Stimulated activated naive B cell treated with anti-CD40 and anti-IgM and Interleukin-4, amounts not matched to agents 10 μg/mL and 1 μg/mL and 100 μg/mL, for 72 hours (primary cell): Measurements from ENCODE around the gene NCK1.
"Not testable (repeated sequence)": the region's sequence is repeated elsewhere in the genome, so short reads cannot be mapped to it uniquely, and the experiment has no call there.

Source experiments
- ATAC-seq, 2 donors: fragments of 150-1000 bp; cut with Tn5 transposase; replicated peaks; 2 replicates each; pipeline ENCODE4 v1.10.0; 2021; ENCODE audit warnings: moderate library complexity in 1 of 2
- DNase-seq: peaks from one replicate; pipeline ENCODE4 v3.0.0; 2021
- H3K27ac Mint-ChIP-seq: one replicate; pipeline ENCODE4 v1.8.0; 2022; ENCODE audit warnings: mild to moderate bottlenecking, mixed read lengths
- H3K27me3 Mint-ChIP-seq, 2 donors: one replicate each; pipeline ENCODE4 v1.8.0; 2022; ENCODE audit warnings: mixed read lengths in 2 of 2
- H3K36me3 Mint-ChIP-seq, 2 donors: one replicate each; pipeline ENCODE4 v1.8.0; 2022; ENCODE audit warnings: mixed read lengths in 2 of 2, mild to moderate bottlenecking in 1 of 2
- H3K4me1 Mint-ChIP-seq, 2 donors: one replicate each; pipeline ENCODE4 v1.8.0; 2022; ENCODE audit warnings: mixed read lengths in 2 of 2, mild to moderate bottlenecking in 1 of 2
- H3K4me3 Mint-ChIP-seq, 2 donors: one replicate each; pipeline ENCODE4 v1.8.0; 2022; ENCODE audit warnings: mild to moderate bottlenecking in 2 of 2, mixed read lengths in 2 of 2, moderate library complexity in 1 of 2
- H3K9me3 Mint-ChIP-seq, 2 donors: one replicate each; pipeline ENCODE4 v1.8.0; 2022; ENCODE audit warnings: mixed read lengths in 2 of 2, mild to moderate bottlenecking in 1 of 2

The NCK1 gene

GRCh38 chr3:136839556-136839931 is 22.5 kb upstream of the NCK1 start:
- Mint-ChIP-seq H3K27me3 (no peaks in the 10 kb centered on the region), H3K9me3 (no peaks in the 10 kb centered on the region), H3K4me1 (peaks cover 2 to 7% of the 10 kb centered on the region in 2 donors), H3K27ac (no peak overlapping the region), H3K36me3 (peaks cover 20 to 31% of the 10 kb centered on the region in 2 donors), H3K4me3 (no peak overlapping the region)
- no peak for DNase-seq
- no peak for ATAC-seq

- no peak overlapping the region for H3K4me3 Mint-ChIP-seq
- no peaks in the 10 kb centered on the region for H3K9me3 Mint-ChIP-seq
- peaks cover 22 to 34% of the 10 kb centered on the region in 2 donors for H3K36me3 Mint-ChIP-seq
- H3K27ac Mint-ChIP-seq = no peak overlapping the region
- H3K27me3 Mint-ChIP-seq = no peaks in the 10 kb centered on the region
- no peak for DNase-seq
- no peak for ATAC-seq
- H3K4me1 Mint-ChIP-seq = peaks cover 2% of the 10 kb centered on the region in 2 donors
Measured at GRCh38 chr3:136840252-136840651, 21.8 kb upstream of the NCK1 start.

GRCh38 chr3:136842294-136842693 is 19.7 kb upstream of the NCK1 start:
- no peak for DNase-seq
- no peaks in the 10 kb centered on the region for H3K27me3 Mint-ChIP-seq
- no peaks in the 10 kb centered on the region for H3K9me3 Mint-ChIP-seq
- peaks cover 0 to 2% of the 10 kb centered on the region in 2 donors for H3K4me1 Mint-ChIP-seq
- no peak for ATAC-seq
- no peak overlapping the region for H3K27ac Mint-ChIP-seq
- no peak overlapping the region for H3K4me3 Mint-ChIP-seq
- peaks cover 30 to 47% of the 10 kb centered on the region in 2 donors for H3K36me3 Mint-ChIP-seq

GRCh38 chr3:136844724-136845123 is 17.3 kb upstream of the NCK1 start:
- peaks cover 0 to 2% of the 10 kb centered on the region in 2 donors for H3K4me1 Mint-ChIP-seq
- no peaks in the 10 kb centered on the region for H3K9me3 Mint-ChIP-seq
- peaks cover 30 to 41% of the 10 kb centered on the region in 2 donors for H3K36me3 Mint-ChIP-seq
- H3K27me3 Mint-ChIP-seq = no peaks in the 10 kb centered on the region
- no peak overlapping the region for H3K4me3 Mint-ChIP-seq
- no peak for ATAC-seq
- no peak overlapping the region for H3K27ac Mint-ChIP-seq
- DNase-seq = no peak

- Mint-ChIP-seq H3K36me3 (peaks cover 30 to 35% of the 10 kb centered on the region in 2 donors), H3K9me3 (peaks cover 2 to 3% of the 10 kb centered on the region in 2 donors), H3K4me3 (no peak overlapping the region), H3K27me3 (no peaks in the 10 kb centered on the region), H3K27ac (no peak overlapping the region), H3K4me1 (peaks cover 0 to 7% of the 10 kb centered on the region in 2 donors)
- DNase-seq (no peak), ATAC-seq (no peak)
Measured at GRCh38 chr3:136852180-136852579, 9.8 kb upstream of the NCK1 start.

GRCh38 chr3:136856665-136857064 is 5.3 kb upstream of the NCK1 start:
- no peak overlapping the region for H3K27ac Mint-ChIP-seq
- peaks cover 32 to 34% of the 10 kb centered on the region in 2 donors for H3K36me3 Mint-ChIP-seq
- ATAC-seq = no peak
- H3K4me1 Mint-ChIP-seq = peaks cover 8 to 21% of the 10 kb centered on the region in 2 donors
- no peak for DNase-seq
- H3K27me3 Mint-ChIP-seq = no peaks in the 10 kb centered on the region
- H3K9me3 Mint-ChIP-seq = peaks cover 3 to 5% of the 10 kb centered on the region in 2 donors
- no peak overlapping the region for H3K4me3 Mint-ChIP-seq

GRCh38 chr3:136858381-136858780 is 3.6 kb upstream of the NCK1 start:
- Mint-ChIP-seq H3K4me3 (no peak overlapping the region), H3K36me3 (peaks cover 28% of the 10 kb centered on the region in 2 donors), H3K27ac (no peak overlapping the region), H3K9me3 (peaks cover 3 to 5% of the 10 kb centered on the region in 2 donors), H3K27me3 (no peaks in the 10 kb centered on the region), H3K4me1 (peaks cover 11 to 21% of the 10 kb centered on the region in 2 donors)
- no peak for ATAC-seq
- DNase-seq = no peak

- H3K27ac Mint-ChIP-seq = peak overlapping the region; percentile 98
- peaks cover 11 to 22% of the 10 kb centered on the region in 2 donors for H3K4me1 Mint-ChIP-seq
- no peak for DNase-seq
- peak overlapping the region; percentile 98 for H3K4me3 Mint-ChIP-seq
- H3K36me3 Mint-ChIP-seq = peaks cover 19 to 21% of the 10 kb centered on the region in 2 donors
- H3K9me3 Mint-ChIP-seq = peaks cover 3 to 5% of the 10 kb centered on the region in 2 donors
- no peak for ATAC-seq
- no peaks in the 10 kb centered on the region for H3K27me3 Mint-ChIP-seq
Measured at GRCh38 chr3:136860541-136860940, 1.5 kb upstream of the NCK1 start.

GRCh38 chr3:136862617-136863322 is 762 bp downstream of the NCK1 start:
- ATAC-seq (peak; percentile 25 to 26), DNase-seq (no peak)
- peak overlapping the region; percentile 98 for H3K27ac Mint-ChIP-seq
- peaks cover 14 to 23% of the 10 kb centered on the region in 2 donors for H3K36me3 Mint-ChIP-seq
- H3K9me3 Mint-ChIP-seq = peaks cover 0 to 2% of the 10 kb centered on the region in 2 donors
- peak overlapping the region; percentile 98 for H3K4me3 Mint-ChIP-seq
- peaks cover 24 to 34% of the 10 kb centered on the region in 2 donors for H3K4me1 Mint-ChIP-seq
- no peaks in the 10 kb centered on the region for H3K27me3 Mint-ChIP-seq

- Mint-ChIP-seq H3K27me3 (no peaks in the 10 kb centered on the region), H3K36me3 (peaks cover 38 to 54% of the 10 kb centered on the region in 2 donors), H3K4me1 (peaks cover 34 to 49% of the 10 kb centered on the region in 2 donors), H3K4me3 (no peak overlapping the region), H3K9me3 (peaks cover 8 to 10% of the 10 kb centered on the region in 2 donors), H3K27ac (no peak overlapping the region)
- ATAC-seq = no peak
- no peak for DNase-seq
Measured at GRCh38 chr3:136869282-136869681, 7.3 kb downstream of the NCK1 start.

GRCh38 chr3:136872258-136872657 is 10.2 kb downstream of the NCK1 start:
- not testable (repeated sequence) for H3K27me3 Mint-ChIP-seq, H3K4me3 Mint-ChIP-seq, ATAC-seq, DNase-seq
- peaks cover 27 to 39% of the 10 kb centered on the region in 2 donors for H3K4me1 Mint-ChIP-seq
- H3K9me3 Mint-ChIP-seq = peaks cover 6 to 10% of the 10 kb centered on the region in 2 donors
- peak overlapping the region; percentile 26 for H3K27ac Mint-ChIP-seq
- peaks cover 38 to 51% of the 10 kb centered on the region in 2 donors for H3K36me3 Mint-ChIP-seq

- H3K27ac Mint-ChIP-seq, H3K9me3 Mint-ChIP-seq, ATAC-seq, H3K27me3 Mint-ChIP-seq, H3K4me3 Mint-ChIP-seq, DNase-seq: not testable (repeated sequence)
- Mint-ChIP-seq H3K36me3 (peaks cover 13 to 32% of the 10 kb centered on the region in 2 donors), H3K4me1 (peaks cover 25 to 48% of the 10 kb centered on the region in 2 donors)
Measured at GRCh38 chr3:136879510-136879909, 17.5 kb downstream of the NCK1 start.

- H3K27ac Mint-ChIP-seq = no peak overlapping the region
- DNase-seq = no peak
Measured at GRCh38 chr3:136882571-136882970, 20.6 kb downstream of the NCK1 start.

GRCh38 chr3:136883967-136884720 is 22.1 kb downstream of the NCK1 start:
- H3K4me1 Mint-ChIP-seq = peaks cover 25 to 63% of the 10 kb centered on the region in 2 donors
- peak overlapping the region; percentile 3 for H3K27ac Mint-ChIP-seq
- no peak for ATAC-seq
- H3K27me3 Mint-ChIP-seq = no peaks in the 10 kb centered on the region
- H3K4me3 Mint-ChIP-seq = no peak overlapping the region
- H3K36me3 Mint-ChIP-seq = peaks cover 5 to 25% of the 10 kb centered on the region in 2 donors
- no peak for DNase-seq
- peaks cover 1 to 3% of the 10 kb centered on the region in 2 donors for H3K9me3 Mint-ChIP-seq

More at GRCh38 chr3:136882571-136882970, 20.6 kb downstream of the NCK1 start:
- ATAC-seq = peak; percentile 46 to 69
- Mint-ChIP-seq H3K27me3 (no peaks in the 10 kb centered on the region), H3K4me3 (no peak overlapping the region), H3K4me1 (peaks cover 25 to 63% of the 10 kb centered on the region in 2 donors), H3K36me3 (peaks cover 4 to 29% of the 10 kb centered on the region in 2 donors), H3K9me3 (peaks cover 0 to 6% of the 10 kb centered on the region in 2 donors)
